Activated naive CD8-positive, alpha-beta T cell treated with anti-CD3 and anti-CD28 coated beads, Interleukin-2, amount 10 ng/mL, durations not matched to agents 7 days and 5 days (primary cell): ENCODE data around the gene C9. TPM values are rescaled to one million over a fixed set of nuclear protein-coding genes. Genes with fewer than 3 reads are reported as not detected.

Experiments used
- total RNA-seq, 2 experiments: library from RNA; stranded (reverse); gene quantifications; one replicate each; pipeline ENCODE4 v1.2.3, GENCODE V29; 2021

Gene C9
- total RNA-seq, 2 experiments from 2014 or later = not detected

Other genes with a start within 250 kb of the C9 start
- 100 to 1,000 TPM; 355 to 358 TPM for gene FYB1, start 144.9 kb downstream of the C9 start, total RNA-seq
- 1 to 10 TPM; 2.3 to 2.9 TPM for gene DAB2, start 60.5 kb upstream of the C9 start, total RNA-seq